Stimulated activated CD8-positive, alpha-beta memory T cell treated with anti-CD3 and anti-CD28 coated beads, Interleukin-12 subunit alpha, Interleukin-12 subunit beta, amount 100 ng/mL, for 4 hours (primary cell): Measurements from ENCODE around the gene ALG14.
"Not testable (repeated sequence)": the region's sequence is repeated elsewhere in the genome, so short reads cannot be mapped to it uniquely, and the experiment has no call there.

ENCODE experiments used
- DNase-seq: peaks from one replicate; pipeline ENCODE4 v3.0.0-alpha.2; 2020; ENCODE audit warnings: low read depth

The ALG14 gene

GRCh38 chr1:95006681-95007080 lies 66.1 kb downstream of the ALG14 start:
- no peak for DNase-seq

GRCh38 chr1:95005584-95005983 lies 67.2 kb downstream of the ALG14 start:
- DNase-seq: no peak

DNA sequence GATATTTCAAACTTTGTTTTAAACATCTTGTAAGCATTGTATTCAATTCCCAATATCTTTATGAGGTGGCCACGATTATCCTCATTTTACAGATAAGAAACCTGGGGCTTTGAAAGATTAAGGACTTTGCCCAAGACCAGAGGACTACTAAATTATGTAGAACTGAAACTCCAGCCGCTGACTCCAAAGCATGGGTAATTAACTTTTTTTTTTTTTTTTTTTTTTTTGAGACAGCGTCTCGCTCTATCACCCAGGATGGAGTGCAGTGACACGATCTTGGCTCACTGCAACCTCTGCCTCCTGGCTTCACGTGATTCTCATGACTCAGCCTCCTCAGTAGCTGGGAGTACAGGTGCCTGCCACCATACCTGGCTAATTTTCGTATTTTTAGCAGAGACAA lies 68.7 kb downstream of the ALG14 start:
- DNase-seq: no peak

GRCh38 chr1:95003433-95003738 lies 69.4 kb downstream of the ALG14 start:
- DNase-seq: no peak

DNA sequence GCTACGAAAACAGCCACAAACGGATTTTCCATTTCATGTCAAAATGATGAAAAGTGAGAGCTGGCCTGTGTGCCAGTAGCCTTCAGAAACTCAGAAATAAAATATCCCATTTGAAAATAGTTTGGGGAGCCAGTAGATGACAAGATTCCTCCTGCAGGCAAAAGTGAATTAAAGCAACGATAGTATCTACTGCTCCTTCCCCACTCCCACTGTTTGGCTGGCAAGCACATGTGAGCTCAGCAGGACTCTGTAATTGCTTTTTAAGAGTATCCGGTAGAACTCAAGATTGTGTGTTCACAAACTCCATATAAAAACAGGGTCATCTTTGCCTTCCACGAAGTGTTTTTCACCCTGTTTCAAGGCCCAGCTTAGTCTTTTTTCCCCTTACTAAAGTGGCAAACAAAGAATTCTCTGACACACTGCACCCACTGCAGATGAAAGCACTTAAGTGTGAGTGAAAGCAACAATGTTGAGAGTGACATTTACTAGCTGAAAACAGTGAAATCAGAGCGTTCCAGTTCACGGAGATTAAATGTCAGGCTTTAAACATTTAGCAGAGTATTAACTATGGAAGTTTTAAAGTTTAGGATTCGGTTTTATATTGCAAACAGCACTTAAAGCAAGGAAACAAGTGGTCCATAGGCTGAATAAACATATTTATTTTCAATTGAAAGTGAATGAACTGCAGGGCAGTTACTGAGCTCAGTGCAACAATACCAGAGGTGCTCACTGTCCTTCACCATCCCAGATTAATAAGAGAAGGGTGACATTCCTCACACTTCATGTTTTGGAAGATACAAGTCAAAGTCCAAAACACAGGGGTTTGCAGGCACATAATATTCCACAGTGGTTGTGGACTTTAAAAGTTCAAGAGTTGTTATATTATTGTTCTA lies 70.0 kb downstream of the ALG14 start:
- DNase-seq: no peak

DNA sequence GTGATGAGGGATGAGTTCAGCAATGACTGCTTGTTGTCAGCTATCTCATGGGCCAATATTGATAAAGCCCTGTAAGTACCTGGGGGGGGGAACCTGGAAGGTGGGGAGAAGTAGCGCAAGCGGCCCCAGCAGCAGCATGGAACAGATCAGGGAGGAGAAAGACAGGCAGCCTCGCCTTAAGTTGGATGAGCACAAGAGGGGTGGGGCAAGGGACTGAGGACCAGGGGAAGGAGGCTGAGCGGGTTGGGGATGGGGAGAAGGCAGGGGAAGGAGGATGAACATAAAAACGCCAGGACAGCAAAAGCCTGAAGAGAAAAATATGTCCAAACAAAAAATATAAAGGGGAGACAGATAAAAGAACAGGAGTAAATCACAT lies 70.6 kb downstream of the ALG14 start:
- no peak for DNase-seq

DNA sequence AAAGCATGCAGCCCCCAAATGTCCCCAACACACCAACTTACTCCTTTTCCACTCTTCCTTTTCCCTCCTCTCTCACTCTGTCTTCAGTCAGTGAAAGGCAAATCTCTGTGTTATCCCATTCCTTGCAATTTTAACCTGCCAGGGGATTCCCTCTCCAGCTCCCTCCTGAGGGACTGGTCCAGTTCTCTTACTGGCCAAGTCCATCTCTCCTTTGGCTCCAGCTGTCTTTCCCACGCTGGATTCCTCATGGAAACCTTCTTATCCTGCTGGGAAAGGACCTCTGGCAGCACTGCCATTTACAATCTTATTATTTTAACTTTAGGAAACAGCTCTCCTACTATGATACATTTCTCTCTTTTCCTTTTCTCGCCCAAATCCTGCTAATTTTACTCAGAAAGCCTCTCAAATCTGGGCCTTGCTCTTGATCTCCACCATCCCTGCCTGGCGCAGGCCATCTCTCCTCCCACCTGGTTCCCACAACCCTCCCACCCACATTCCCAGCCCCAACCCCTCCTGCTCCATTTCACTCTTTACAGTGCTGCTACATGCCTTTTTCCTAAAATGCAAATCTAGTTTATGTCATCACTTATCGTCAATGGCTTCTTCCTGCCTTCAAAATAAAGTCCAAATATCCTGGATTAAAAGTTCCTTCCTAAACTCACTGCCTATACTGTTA lies 73.2 kb downstream of the ALG14 start:
- DNase-seq: no peak

- DNase-seq: no peak
These were observed 74.0 kb downstream of the ALG14 start for GRCh38 chr1:94998748-94999147.

DNA sequence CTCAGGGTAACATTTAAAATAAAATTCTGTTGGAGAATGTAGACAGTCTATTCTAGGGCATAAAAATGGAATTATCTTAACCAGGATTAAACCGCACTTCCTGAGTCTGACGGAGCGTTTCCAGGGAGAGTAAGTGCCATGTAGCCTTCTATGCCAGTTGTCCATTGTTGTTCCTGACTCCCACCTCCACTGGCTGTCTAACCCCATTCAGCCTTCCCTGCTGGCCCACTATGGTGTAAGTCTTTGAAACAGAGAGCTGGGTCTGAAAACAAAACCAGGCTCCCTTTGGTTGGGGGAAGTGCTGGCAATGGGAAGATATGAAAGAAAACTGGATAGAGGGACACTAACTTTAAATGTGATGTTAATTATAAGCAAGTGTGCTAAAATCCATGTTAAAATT lies 74.6 kb downstream of the ALG14 start:
- no peak for DNase-seq

DNA sequence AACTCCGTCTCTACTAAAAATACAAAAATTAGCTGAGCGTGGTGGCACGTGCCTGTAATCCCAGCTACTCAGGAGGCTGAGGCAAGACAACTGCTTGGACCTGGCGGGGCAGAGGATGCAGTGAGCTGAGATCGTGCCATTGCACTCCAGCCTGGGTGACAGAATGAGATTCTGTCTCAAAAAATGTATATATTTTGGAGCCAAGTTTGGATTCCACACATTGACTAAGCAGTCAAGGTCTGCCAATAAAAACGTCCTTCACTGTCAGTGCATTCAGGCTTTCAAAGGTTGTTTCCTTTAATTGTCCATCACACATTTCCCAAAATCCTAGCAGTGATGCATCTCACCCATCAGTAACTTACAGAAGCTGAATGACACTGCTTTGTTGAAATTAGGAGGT lies 77.2 kb downstream of the ALG14 start:
- DNase-seq: not testable (repeated sequence)

DNA sequence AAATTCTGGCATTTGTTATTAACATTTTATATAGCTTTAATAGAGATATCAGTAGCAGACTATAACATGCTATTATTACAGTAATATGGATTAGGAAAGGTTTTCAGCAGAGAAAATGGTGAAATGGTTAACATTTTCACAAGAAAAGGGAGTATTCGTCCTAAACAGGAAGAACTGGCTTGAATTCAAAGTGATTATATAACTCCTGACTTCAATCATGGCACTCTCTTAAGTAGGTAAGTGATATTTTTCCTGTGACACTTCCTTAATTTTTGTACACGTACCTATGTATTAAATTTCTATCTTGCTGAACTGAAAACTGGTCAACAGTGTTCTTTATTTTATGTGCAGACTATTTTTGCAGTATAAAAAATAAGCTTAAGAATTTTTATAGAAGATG lies 77.9 kb downstream of the ALG14 start:
- no peak for DNase-seq

- no peak for DNase-seq
These were observed 78.7 kb downstream of the ALG14 start for GRCh38 chr1:94993931-94994645.

DNA sequence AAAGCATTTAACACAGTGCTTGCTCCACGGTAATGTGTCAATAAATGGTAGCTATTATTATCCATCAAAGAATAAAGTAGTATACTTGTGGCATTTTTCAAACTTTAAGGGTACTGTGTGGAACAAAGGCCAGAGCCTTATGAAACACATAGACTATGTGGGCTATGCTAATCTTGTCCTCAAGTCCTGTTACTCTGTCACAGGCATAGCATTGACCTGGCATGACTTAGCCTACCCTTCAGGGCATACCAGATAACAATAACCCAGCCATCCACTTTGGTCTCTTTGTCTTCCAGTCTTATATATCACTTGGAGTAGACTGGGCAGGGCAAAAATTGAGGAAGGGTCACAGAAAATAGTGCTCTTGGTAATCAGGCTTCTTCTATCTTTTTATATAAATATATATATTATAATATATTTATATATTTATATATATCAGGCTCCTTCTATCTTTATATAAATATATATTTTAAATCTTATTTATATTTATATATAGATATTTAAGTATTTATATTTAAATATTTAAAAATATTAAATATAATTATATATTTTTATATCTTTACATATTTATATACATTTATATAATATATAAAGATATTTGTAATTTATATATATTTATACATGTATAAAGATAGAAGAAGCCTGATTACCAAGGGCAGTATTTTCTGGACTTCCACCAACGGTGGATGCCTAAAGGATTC lies 79.7 kb downstream of the ALG14 start:
- DNase-seq: no peak

DNA sequence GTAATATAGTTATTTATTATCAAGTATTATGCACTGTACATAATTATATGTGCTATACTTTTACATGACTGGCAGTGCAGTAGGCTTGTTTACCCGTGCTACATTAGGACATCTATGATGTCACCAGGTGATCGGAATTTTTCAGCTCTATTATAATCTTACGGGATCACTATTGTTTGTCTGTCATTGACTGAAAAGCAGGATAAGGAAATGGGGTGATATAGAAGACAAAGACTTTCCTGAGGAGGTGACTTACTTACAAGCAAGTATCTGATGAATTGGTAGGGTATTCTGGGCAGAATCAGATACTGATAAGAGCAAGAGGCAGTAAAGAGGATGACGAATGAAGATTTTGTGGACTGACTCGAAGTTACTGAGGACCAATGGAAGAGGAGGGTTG lies 80.6 kb downstream of the ALG14 start:
- DNase-seq: no peak

DNA sequence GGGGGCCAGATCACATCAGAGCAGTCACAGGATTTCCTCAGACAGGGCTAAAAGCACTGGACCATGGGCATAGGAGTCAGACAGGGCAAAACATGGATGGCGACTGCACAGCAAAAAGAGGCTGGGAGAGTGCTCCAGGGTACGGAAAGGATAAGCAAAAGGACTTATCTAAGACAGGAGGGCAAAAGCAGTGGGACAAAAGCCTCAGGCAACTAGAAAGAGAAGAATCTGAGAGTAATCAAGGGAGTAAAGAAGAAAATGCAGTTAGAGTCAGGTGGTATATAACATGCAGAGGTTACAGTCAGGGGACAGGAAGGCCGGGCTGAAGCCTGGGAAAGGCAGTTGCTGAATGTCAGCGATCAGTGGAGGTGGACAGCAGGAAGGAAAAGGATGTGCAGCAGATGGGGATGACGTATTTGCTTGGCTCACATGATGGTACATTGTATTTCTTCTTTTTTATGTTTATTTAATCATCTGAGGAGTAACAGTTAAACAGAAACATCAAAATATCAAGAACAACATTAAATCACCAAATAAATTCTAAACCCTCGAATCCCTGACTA lies 82.8 kb downstream of the ALG14 start:
- DNase-seq: no peak

- no peak for DNase-seq
These were observed 83.4 kb downstream of the ALG14 start for GRCh38 chr1:94989398-94989797.

DNA sequence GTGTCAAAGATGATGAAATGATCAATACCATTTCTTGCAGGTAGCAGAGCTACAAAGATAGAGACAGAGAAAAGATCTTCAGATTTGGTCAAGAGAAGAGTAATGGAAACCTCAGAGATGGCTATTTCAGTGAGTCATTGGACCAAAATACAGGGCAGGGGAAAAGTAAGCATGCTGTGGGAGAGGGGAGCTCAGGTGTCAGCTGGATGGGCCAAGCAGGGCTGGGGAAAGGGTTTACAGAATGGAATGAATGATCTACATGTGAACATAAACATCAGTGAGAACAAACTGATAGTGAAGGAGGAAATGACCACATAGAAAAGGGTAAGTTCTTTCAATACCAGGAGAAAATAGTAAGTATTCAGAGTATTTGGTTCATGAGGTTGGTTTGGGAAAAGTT lies 84.4 kb downstream of the ALG14 start:
- no peak for DNase-seq

DNA sequence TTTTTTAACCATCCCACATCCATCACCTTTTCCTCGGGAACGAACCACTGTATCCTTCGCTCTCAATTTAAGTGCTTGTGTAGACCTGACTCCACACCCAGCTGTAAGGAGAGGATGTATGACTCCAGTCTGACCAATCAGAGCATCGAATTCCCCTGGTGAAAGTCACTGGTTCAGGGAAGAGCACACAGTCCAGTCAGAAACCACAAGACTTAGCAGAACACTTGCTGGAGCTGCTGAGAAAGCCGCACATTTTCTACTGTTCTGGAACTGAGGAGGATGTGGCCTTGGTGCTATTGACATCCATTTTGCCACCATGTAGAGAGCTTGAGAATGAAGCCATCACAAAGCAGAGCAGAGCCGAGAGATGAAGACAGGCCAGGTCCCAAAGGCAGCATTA lies 86.0 kb downstream of the ALG14 start:
- no peak for DNase-seq

DNA sequence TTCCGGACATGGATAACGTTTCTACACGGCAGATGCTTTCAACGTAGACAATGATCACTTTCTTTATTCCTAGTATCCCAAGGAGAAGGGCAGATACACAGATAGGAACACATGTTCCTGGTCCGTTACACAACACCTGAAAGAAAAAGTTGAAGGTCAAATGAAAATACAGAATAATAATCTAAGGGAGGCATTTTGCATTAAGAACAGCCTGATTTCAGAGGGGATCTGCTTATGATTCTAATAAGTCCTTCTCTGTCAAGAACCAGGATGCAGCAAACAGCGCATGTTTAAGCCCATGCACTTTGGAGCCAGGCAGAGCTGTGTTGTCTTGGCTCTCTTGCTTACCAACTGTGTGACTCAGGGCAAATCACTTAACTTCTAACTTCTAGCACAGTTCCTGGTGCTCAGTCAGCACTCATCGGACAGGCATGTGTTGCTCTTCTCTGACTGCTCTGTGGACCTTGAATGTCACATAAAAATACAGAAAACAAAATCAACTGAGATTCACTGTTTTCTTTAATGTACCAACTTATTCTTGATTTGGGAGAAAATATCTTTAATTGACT lies 89.5 kb downstream of the ALG14 start:
- DNase-seq: no peak

DNA sequence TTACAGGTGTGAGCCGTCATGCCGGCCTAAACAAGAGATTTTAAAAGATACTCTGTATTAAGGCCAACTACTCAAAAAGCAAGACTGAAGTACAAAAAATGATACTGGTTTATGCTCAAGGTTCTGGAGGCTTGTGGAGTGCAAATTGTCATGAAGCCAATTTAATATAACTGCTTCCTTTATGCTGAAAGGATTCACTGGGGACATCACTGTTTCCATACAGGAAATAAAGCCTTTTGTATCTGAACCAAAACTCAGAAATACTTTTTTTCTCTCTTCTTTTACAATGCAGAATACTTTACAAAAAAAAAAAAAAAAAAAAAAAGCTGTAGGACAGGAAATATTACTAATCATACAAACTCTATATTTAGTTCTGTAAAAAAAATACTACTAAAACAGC lies 90.4 kb downstream of the ALG14 start:
- no peak for DNase-seq

DNA sequence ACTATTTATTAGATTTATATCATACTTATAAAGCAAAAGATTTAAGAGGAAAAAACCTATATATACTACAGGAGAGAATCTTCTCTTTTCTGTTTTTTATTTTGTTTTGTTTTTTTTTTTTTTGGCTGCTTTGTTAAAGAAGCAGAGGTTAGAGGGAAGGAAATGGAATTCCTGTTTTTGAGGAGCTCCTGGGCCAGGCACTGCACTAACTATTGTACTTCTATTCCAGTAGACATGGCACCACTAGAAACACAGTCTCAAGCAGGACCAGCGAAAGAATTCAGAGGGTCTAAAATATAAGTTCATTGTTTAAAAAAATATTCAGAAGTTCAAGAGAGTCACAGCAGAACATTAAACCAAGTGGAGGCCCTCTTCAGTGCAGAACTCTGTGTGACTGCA lies 91.2 kb downstream of the ALG14 start:
- DNase-seq: no peak
